ENCODE measurements around the gene LTA. TPM values are rescaled to one million over a fixed set of nuclear protein-coding genes. Genes with fewer than 3 reads are reported as not detected.

Gene LTA
- total RNA-seq, 1 experiment from 2014 or later: 0.72 TPM

DNA sequence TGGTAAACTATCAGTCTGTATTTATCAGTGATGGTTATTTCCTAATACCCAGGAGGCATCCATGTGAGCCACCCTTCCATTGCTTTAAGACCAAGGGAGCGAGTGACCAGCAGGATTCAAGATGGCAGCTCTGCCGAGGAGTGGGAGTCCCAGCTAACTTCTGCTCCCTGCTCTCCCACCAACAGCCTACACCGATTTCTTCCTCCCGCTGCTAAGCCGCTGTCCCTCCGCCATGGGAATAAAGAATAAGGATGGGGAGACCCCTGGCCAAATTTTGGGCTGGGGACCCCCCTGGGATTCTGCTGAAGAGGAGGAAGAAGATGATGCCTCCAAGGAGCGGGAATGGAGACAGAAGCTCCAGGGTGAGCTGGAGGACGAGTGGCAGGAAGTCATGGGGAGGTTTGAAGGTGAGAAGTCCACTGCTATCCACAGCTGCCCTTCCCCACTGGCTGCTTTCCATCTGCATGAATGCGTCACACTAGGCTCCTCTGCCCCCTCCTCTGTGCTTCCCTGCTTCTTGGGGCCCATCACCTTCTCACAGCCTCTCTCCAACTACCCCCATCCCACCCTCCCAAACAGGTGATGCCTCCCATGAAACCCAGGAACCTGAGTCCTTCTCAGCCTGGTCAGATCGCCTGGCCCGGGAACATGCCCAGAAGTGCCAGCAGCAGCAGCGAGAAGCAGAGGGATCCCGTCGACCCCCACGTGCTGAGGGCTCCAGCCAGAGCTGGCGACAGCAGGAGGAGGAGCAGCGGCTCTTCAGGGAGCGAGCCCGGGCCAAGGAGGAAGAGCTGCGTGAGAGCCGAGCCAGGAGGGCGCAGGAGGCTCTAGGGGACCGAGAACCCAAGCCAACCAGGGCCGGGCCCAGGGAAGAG lies 14.4 kb upstream of the LTA start:
- CTCF ChIA-PET: no interaction called here
- peaks cover 13% of the 10 kb centered on the region for H3K4me1 ChIP-seq (ENCODE audit: control insufficient read depth, insufficient read depth, low read length)

DNA sequence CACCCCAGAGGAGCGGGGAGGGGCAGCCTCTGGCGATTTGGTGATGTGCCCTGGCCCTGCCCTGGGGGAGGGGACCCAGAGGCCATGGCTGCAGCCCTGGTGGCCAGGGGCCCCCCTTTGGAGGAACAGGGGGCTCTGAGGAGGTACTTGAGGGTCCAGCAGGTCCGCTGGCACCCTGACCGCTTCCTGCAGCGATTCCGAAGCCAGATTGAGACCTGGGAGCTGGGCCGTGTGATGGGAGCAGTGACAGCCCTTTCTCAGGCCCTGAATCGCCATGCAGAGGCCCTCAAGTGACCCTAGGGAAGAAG lies 13.8 kb upstream of the LTA start:
- H3K4me3 ChIP-seq (ENCODE audit: low read depth in 2 of 2, low read length in 2 of 2): no peak overlapping the region
- no TSS peak for BruUV-seq (replicated peaks)
- ChIA-PET CTCF (no interaction called here), POLR2A (interaction anchor here (0.8 kb wide), 1 partner anchor 59 kb away, joined by 6 read pairs; no protein-coding TSS in a partner anchor)
- no peaks in the 10 kb centered on the region for H3K9me3 ChIP-seq (ENCODE audit: control insufficient read depth, insufficient read depth, low read depth, low read length)
- no peak for DNase-seq (ENCODE audit: low read depth, low spot score)
- H3K27ac ChIP-seq (ENCODE audit: low read length): no peak overlapping the region
- intact Hi-C loops (cut with micrococcal nuclease; ENCODE audit: unreplicated experiment): no loop called here
- H3K36me3 ChIP-seq (ENCODE audit: control insufficient read depth, insufficient read depth, low read length): peaks cover 10% of the 10 kb centered on the region
- TF ChIP-seq, protein P1, sequence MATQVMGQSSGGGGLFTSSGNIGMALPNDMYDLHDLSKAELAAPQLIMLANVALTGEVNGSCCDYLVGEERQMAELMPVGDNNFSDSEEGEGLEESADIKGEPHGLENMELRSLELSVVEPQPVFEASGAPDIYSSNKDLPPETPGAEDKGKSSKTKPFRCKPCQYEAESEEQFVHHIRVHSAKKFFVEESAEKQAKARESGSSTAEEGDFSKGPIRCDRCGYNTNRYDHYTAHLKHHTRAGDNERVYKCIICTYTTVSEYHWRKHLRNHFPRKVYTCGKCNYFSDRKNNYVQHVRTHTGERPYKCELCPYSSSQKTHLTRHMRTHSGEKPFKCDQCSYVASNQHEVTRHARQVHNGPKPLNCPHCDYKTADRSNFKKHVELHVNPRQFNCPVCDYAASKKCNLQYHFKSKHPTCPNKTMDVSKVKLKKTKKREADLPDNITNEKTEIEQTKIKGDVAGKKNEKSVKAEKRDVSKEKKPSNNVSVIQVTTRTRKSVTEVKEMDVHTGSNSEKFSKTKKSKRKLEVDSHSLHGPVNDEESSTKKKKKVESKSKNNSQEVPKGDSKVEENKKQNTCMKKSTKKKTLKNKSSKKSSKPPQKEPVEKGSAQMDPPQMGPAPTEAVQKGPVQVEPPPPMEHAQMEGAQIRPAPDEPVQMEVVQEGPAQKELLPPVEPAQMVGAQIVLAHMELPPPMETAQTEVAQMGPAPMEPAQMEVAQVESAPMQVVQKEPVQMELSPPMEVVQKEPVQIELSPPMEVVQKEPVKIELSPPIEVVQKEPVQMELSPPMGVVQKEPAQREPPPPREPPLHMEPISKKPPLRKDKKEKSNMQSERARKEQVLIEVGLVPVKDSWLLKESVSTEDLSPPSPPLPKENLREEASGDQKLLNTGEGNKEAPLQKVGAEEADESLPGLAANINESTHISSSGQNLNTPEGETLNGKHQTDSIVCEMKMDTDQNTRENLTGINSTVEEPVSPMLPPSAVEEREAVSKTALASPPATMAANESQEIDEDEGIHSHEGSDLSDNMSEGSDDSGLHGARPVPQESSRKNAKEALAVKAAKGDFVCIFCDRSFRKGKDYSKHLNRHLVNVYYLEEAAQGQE (IDR thresholded peaks at IDR 0.05; ENCODE audit: insufficient read depth in 1 of 2, low read depth in 2 of 2, low read length in 1 of 2): no peak
- TF ChIP-seq SIN3A (IDR thresholded peaks at IDR 0.05; ENCODE audit: borderline replicate concordance, insufficient read depth, low read depth, low read length): no peak
- no peak for TF ChIP-seq TCF7L2 (IDR thresholded peaks at IDR 0.05; ENCODE audit: low read depth, low read length)
- TF ChIP-seq POLR2AphosphoS5 (IDR thresholded peaks at IDR 0.05; ENCODE audit: low read depth, low read length): no peak
- TF ChIP-seq, protein P2, sequence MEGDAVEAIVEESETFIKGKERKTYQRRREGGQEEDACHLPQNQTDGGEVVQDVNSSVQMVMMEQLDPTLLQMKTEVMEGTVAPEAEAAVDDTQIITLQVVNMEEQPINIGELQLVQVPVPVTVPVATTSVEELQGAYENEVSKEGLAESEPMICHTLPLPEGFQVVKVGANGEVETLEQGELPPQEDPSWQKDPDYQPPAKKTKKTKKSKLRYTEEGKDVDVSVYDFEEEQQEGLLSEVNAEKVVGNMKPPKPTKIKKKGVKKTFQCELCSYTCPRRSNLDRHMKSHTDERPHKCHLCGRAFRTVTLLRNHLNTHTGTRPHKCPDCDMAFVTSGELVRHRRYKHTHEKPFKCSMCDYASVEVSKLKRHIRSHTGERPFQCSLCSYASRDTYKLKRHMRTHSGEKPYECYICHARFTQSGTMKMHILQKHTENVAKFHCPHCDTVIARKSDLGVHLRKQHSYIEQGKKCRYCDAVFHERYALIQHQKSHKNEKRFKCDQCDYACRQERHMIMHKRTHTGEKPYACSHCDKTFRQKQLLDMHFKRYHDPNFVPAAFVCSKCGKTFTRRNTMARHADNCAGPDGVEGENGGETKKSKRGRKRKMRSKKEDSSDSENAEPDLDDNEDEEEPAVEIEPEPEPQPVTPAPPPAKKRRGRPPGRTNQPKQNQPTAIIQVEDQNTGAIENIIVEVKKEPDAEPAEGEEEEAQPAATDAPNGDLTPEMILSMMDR (IDR thresholded peaks at IDR 0.05): no peak
- in situ Hi-C loops (cut with HindIII; ENCODE audit: low pct_unique_long_range_greater_than_20kb, low sequenced_read_pairs): no loop called here
- peaks cover 13% of the 10 kb centered on the region for H3K4me1 ChIP-seq (ENCODE audit: control insufficient read depth, insufficient read depth, low read length)
- no peaks in the 10 kb centered on the region for H3K27me3 ChIP-seq (ENCODE audit: control insufficient read depth, insufficient read depth, low read length)
- ATAC-seq: no peak

More for the DNA sequence above, 14.4 kb upstream of the LTA start:
- Histone ChIP-seq H3K36me3 (ENCODE audit: control insufficient read depth, insufficient read depth, low read length) (peaks cover 10% of the 10 kb centered on the region), H3K9me3 (ENCODE audit: control insufficient read depth, insufficient read depth, low read depth, low read length) (no peaks in the 10 kb centered on the region), H3K4me3 (ENCODE audit: low read depth in 2 of 2, low read length in 2 of 2) (no peak overlapping the region), H3K27me3 (ENCODE audit: control insufficient read depth, insufficient read depth, low read length) (no peaks in the 10 kb centered on the region), H3K27ac (ENCODE audit: low read length) (no peak overlapping the region)
- no TSS peak for BruUV-seq (replicated peaks)
- POLR2A ChIA-PET: interaction anchor here (0.8 to 0.9 kb wide), 2 partner anchors 30 to 59 kb away, joined by 4 to 6 read pairs; no protein-coding TSS in a partner anchor
- no peak for ATAC-seq
- in situ Hi-C loops (cut with HindIII; ENCODE audit: low pct_unique_long_range_greater_than_20kb, low sequenced_read_pairs): no loop called here
- intact Hi-C loops (cut with micrococcal nuclease; ENCODE audit: unreplicated experiment): no loop called here
- DNase-seq (ENCODE audit: low read depth, low spot score): no peak
- TF ChIP-seq SIN3A (IDR thresholded peaks at IDR 0.05; ENCODE audit: borderline replicate concordance, insufficient read depth, low read depth, low read length): no peak
- TF ChIP-seq, protein P2 (IDR thresholded peaks at IDR 0.05): no peak
- TF ChIP-seq TCF7L2 (IDR thresholded peaks at IDR 0.05; ENCODE audit: low read depth, low read length): no peak
- TF ChIP-seq, protein P1 (IDR thresholded peaks at IDR 0.05; ENCODE audit: insufficient read depth in 1 of 2, low read depth in 2 of 2, low read length in 1 of 2): no peak
- TF ChIP-seq POLR2AphosphoS5 (IDR thresholded peaks at IDR 0.05; ENCODE audit: low read depth, low read length): no peak

Measured in Panc1 (cell line).